Stimulated activated CD8-positive, alpha-beta memory T cell treated with anti-CD3 and anti-CD28 coated beads, Interleukin-12 subunit alpha, Interleukin-12 subunit beta, amount 100 ng/mL, for 24 hours (primary cell): ENCODE measurements around the gene MDH1B.
A peak's percentile ranks its signal among the peaks of the same experiment; 100 is the strongest.
"Not testable (repeated sequence)": the region's sequence is repeated elsewhere in the genome, so short reads cannot be mapped to it uniquely, and the experiment has no call there.

Experiments
- DNase-seq: peaks from one replicate; pipeline ENCODE4 v3.0.0-alpha.2; 2020; ENCODE audit errors: extremely low read depth

Gene MDH1B

GRCh38 chr2:206765242-206766056 is at the start of gene MDH1B, which contains the start of gene FASTKD2:
MDH1B (minus strand) TSS chr2:206765328; CDS start chr2:206765271, 57 bp downstream.
FASTKD2 (plus strand) TSS chr2:206765606; CDS start chr2:206766694, 1,088 bp downstream.
- peak; percentile 79 for DNase-seq

- no peak for DNase-seq
These were observed 49.4 kb upstream of the MDH1B start for GRCh38 chr2:206814498-206814897.

- not testable (repeated sequence) for DNase-seq
These were observed 47.3 kb upstream of the MDH1B start for GRCh38 chr2:206812471-206812870.

- not testable (repeated sequence) for DNase-seq
These were observed 42.5 kb upstream of the MDH1B start for GRCh38 chr2:206807624-206808023.

GRCh38 chr2:206805887-206806607 is 40.9 kb upstream of the MDH1B start:
- DNase-seq, result no peak

GRCh38 chr2:206804326-206804725 is 39.2 kb upstream of the MDH1B start:
- no peak for DNase-seq

GRCh38 chr2:206802654-206803514 is 37.8 kb upstream of the MDH1B start:
- DNase-seq, result no peak

- no peak for DNase-seq
These were observed 36.5 kb upstream of the MDH1B start for GRCh38 chr2:206801418-206802189.

- no peak for DNase-seq
These were observed 35.6 kb upstream of the MDH1B start for GRCh38 chr2:206800506-206801417.

- DNase-seq, result no peak
These were observed 34.0 kb upstream of the MDH1B start for GRCh38 chr2:206799083-206799482.

- DNase-seq, result no peak
These were observed 32.9 kb upstream of the MDH1B start for GRCh38 chr2:206798000-206798399.

- no peak for DNase-seq
These were observed 32.2 kb upstream of the MDH1B start for GRCh38 chr2:206797376-206797775.

GRCh38 chr2:206792645-206793044 is 27.5 kb upstream of the MDH1B start:
- no peak for DNase-seq

- DNase-seq, result no peak
These were observed 25.3 kb upstream of the MDH1B start for GRCh38 chr2:206790311-206790935.

GRCh38 chr2:206784559-206785353 is 19.6 kb upstream of the MDH1B start:
- no peak for DNase-seq

GRCh38 chr2:206783718-206784117 is 18.6 kb upstream of the MDH1B start:
- no peak for DNase-seq

GRCh38 chr2:206780671-206781070 is 15.5 kb upstream of the MDH1B start:
- DNase-seq, result no peak

GRCh38 chr2:206776432-206776831 is 11.3 kb upstream of the MDH1B start:
- DNase-seq, result no peak

GRCh38 chr2:206774871-206775270 is 9.7 kb upstream of the MDH1B start:
- no peak for DNase-seq
